HEK293 (cell line): Measurements from ENCODE around the gene AHCY.

Source experiments
- ATF2 ChIP-seq: fragments of 450-650 bp; formaldehyde crosslinking; IDR thresholded peaks from 2 replicates; pipeline ENCODE4 v1.5.1; 2016; ENCODE audit warnings: missing biosample characterization, missing genetic modification characterization, low read depth
- HOXD13 ChIP-seq: sonication (generic); formaldehyde crosslinking; IDR thresholded peaks from 2 replicates; pipeline ENCODE4 v1.8.0; 2022; ENCODE audit warnings: missing genetic modification reagents, borderline replicate concordance
- KLF9 ChIP-seq: fragments of 450-650 bp; formaldehyde crosslinking; IDR thresholded peaks from 2 replicates; pipeline ENCODE4 v1.5.1; 2016; ENCODE audit warnings: missing biosample characterization, missing genetic modification characterization, low read depth
- MYNN ChIP-seq: fragments of 450-650 bp; formaldehyde crosslinking; IDR thresholded peaks from 2 replicates; pipeline ENCODE4 v1.5.1; 2016; ENCODE audit warnings: missing biosample characterization, missing genetic modification characterization, borderline replicate concordance
- MZF1 ChIP-seq: fragments of 450-650 bp; formaldehyde crosslinking; IDR thresholded peaks from 2 replicates; pipeline ENCODE4 v1.5.1; 2017; ENCODE audit warnings: missing biosample characterization, missing genetic modification characterization, borderline replicate concordance
- OSR2 ChIP-seq: fragments of 450-650 bp; formaldehyde crosslinking; IDR thresholded peaks from 2 replicates; pipeline ENCODE4 v1.5.1; 2016; ENCODE audit warnings: missing biosample characterization, missing genetic modification characterization
- RBAK ChIP-seq: fragments of 450-650 bp; formaldehyde crosslinking; IDR thresholded peaks from 2 replicates; pipeline ENCODE4 v1.5.1; 2016; ENCODE audit warnings: missing biosample characterization, missing genetic modification characterization
- REPIN1 ChIP-seq: fragments of 450-650 bp; formaldehyde crosslinking; IDR thresholded peaks from 2 replicates; pipeline ENCODE4 v1.5.1; 2017; ENCODE audit warnings: missing biosample characterization, missing genetic modification characterization, low read depth
- ZBTB1 ChIP-seq: fragments of 450-650 bp; formaldehyde crosslinking; IDR thresholded peaks from 2 replicates; pipeline ENCODE4 v1.5.1; 2016; ENCODE audit warnings: missing biosample characterization, missing genetic modification characterization
- ZFP3 ChIP-seq: fragments of 450-650 bp; formaldehyde crosslinking; IDR thresholded peaks from 2 replicates; pipeline ENCODE4 v1.5.1; 2016; ENCODE audit warnings: low read depth, missing biosample characterization, missing genetic modification characterization
- ZNF184 ChIP-seq: fragments of 450-650 bp; IDR thresholded peaks from 2 replicates; pipeline ENCODE4 v1.5.1; 2018; ENCODE audit warnings: missing biosample characterization, mild to moderate bottlenecking, missing genetic modification characterization
- ZNF19 ChIP-seq: fragments of 450-650 bp; formaldehyde crosslinking; IDR thresholded peaks from 2 replicates; pipeline ENCODE4; 2016; ENCODE audit warnings: missing biosample characterization, missing genetic modification characterization, low read depth
- ZNF202 ChIP-seq: fragments of 450-650 bp; formaldehyde crosslinking; IDR thresholded peaks from 2 replicates; pipeline ENCODE4 v1.5.1; 2016; ENCODE audit warnings: missing biosample characterization, missing genetic modification characterization, borderline replicate concordance
- ZNF223 ChIP-seq: fragments of 450-650 bp; formaldehyde crosslinking; IDR thresholded peaks from 2 replicates; pipeline ENCODE4 v1.5.1; 2016; ENCODE audit warnings: missing biosample characterization, missing genetic modification characterization
- ZNF24 ChIP-seq: fragments of 450-650 bp; formaldehyde crosslinking; IDR thresholded peaks from 2 replicates; pipeline ENCODE4 v1.5.1; 2016; ENCODE audit warnings: missing biosample characterization, missing genetic modification characterization
- ZNF280C ChIP-seq: fragments of 450-650 bp; formaldehyde crosslinking; IDR thresholded peaks from 2 replicates; pipeline ENCODE4 v1.5.1; 2016; ENCODE audit warnings: missing biosample characterization, missing genetic modification characterization
- ZNF433 ChIP-seq: fragments of 450-650 bp; formaldehyde crosslinking; IDR thresholded peaks from 2 replicates; pipeline ENCODE4 v1.5.1; 2016; ENCODE audit warnings: missing biosample characterization, missing genetic modification characterization, low read depth
- ZNF473 ChIP-seq: fragments of 450-650 bp; formaldehyde crosslinking; IDR thresholded peaks from 2 replicates; pipeline ENCODE4 v1.5.1; 2017; ENCODE audit warnings: missing biosample characterization, missing genetic modification characterization
- ZNF530 ChIP-seq: fragments of 450-650 bp; formaldehyde crosslinking; IDR thresholded peaks from 2 replicates; pipeline ENCODE4 v1.5.1; 2016; ENCODE audit warnings: low read depth, missing biosample characterization, missing genetic modification characterization
- ZNF549 ChIP-seq: fragments of 450-650 bp; IDR thresholded peaks from 2 replicates; pipeline ENCODE4 v1.5.1; 2018; ENCODE audit warnings: missing biosample characterization, missing genetic modification characterization, mild to moderate bottlenecking, inconsistent platforms, moderate library complexity
- ZNF571 ChIP-seq: fragments of 450-650 bp; formaldehyde crosslinking; IDR thresholded peaks from 2 replicates; pipeline ENCODE4 v1.5.0; 2017; ENCODE audit warnings: missing biosample characterization, missing genetic modification characterization
- ZNF692 ChIP-seq: fragments of 450-650 bp; formaldehyde crosslinking; IDR thresholded peaks from 2 replicates; pipeline ENCODE4 v1.5.1; 2016; ENCODE audit warnings: missing biosample characterization, missing genetic modification characterization
- ZNF704 ChIP-seq: fragments of 450-650 bp; formaldehyde crosslinking; IDR thresholded peaks from 2 replicates; pipeline ENCODE4 v1.5.1; 2016; ENCODE audit warnings: missing biosample characterization, missing genetic modification characterization
- ZNF785 ChIP-seq: fragments of 450-650 bp; formaldehyde crosslinking; IDR thresholded peaks from 2 replicates; pipeline ENCODE4 v1.5.1; 2016; ENCODE audit warnings: missing biosample characterization, missing genetic modification characterization
- ZNF791 ChIP-seq: fragments of 450-650 bp; formaldehyde crosslinking; IDR thresholded peaks from 2 replicates; pipeline ENCODE4 v1.5.1; 2016; ENCODE audit warnings: missing biosample characterization, missing genetic modification characterization
- ZSCAN16 ChIP-seq: fragments of 450-650 bp; formaldehyde crosslinking; IDR thresholded peaks from 2 replicates; pipeline ENCODE4 v1.5.1; 2016; ENCODE audit warnings: missing biosample characterization, missing genetic modification characterization
- TF ChIP-seq, protein P1 (sequence below): fragments of 450-650 bp; formaldehyde crosslinking; IDR thresholded peaks from 2 replicates; pipeline ENCODE4 v1.5.1; 2016; ENCODE audit warnings: missing biosample characterization, missing genetic modification characterization
- TF ChIP-seq, protein P2 (sequence below): fragments of 450-650 bp; formaldehyde crosslinking; IDR thresholded peaks from 2 replicates; pipeline ENCODE4 v1.5.1; 2016; ENCODE audit warnings: missing biosample characterization, missing genetic modification characterization, low read depth

The AHCY gene

DNA sequence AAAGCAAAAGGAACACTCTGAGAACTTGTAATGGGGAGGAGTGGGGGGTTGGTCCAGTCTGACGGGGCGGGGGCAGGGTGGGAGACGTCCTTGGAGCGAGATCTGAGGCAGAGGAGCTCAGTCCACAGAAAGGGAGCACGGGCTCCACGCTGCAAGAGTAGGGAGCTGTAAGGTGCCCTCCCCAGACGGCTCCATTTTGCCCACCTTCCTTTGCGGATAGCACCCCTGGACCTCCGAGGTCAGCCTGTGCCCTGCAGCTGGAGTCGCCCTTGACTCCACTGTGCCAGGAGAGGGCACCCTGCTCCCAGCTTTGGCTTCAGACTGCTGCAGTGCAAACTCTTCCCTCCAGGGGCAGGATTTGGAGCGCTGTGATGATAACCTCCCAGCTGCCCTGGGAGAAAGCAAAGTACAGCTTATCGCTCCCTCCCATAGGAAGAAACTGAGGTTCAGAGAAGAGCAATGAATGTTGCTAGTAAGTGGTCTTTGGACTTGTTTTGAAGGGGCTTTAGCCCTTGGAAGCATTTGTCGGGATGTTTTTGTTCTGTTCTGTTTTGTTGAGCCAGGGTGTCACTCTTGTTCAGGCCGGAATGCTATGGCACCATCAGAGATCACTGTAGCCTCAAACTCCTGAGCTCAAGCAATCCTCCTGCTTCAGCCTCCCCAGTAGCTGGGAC is 9.5 kb upstream of the AHCY start (continued):
- no peak; the same call in 1 of the 2 replicates for TF ChIP-seq REPIN1 (tag by site-specific recombination)
- TF ChIP-seq ZBTB1 (tag by site-specific recombination): no peak
- no peak for TF ChIP-seq ZSCAN16 (tag by site-specific recombination)
- TF ChIP-seq ZNF24: 0 out of 2 replicates have a peak, but pooled peaks have one; percentile 41
- no peak for TF ChIP-seq ZNF530 (tag by site-specific recombination)
- no peak for TF ChIP-seq MYNN
- TF ChIP-seq ZNF692 (tag by site-specific recombination): no peak; the same call in 1 of the 2 replicates
- TF ChIP-seq ZNF19 (tag by site-specific recombination): no peak
- TF ChIP-seq, protein P1, sequence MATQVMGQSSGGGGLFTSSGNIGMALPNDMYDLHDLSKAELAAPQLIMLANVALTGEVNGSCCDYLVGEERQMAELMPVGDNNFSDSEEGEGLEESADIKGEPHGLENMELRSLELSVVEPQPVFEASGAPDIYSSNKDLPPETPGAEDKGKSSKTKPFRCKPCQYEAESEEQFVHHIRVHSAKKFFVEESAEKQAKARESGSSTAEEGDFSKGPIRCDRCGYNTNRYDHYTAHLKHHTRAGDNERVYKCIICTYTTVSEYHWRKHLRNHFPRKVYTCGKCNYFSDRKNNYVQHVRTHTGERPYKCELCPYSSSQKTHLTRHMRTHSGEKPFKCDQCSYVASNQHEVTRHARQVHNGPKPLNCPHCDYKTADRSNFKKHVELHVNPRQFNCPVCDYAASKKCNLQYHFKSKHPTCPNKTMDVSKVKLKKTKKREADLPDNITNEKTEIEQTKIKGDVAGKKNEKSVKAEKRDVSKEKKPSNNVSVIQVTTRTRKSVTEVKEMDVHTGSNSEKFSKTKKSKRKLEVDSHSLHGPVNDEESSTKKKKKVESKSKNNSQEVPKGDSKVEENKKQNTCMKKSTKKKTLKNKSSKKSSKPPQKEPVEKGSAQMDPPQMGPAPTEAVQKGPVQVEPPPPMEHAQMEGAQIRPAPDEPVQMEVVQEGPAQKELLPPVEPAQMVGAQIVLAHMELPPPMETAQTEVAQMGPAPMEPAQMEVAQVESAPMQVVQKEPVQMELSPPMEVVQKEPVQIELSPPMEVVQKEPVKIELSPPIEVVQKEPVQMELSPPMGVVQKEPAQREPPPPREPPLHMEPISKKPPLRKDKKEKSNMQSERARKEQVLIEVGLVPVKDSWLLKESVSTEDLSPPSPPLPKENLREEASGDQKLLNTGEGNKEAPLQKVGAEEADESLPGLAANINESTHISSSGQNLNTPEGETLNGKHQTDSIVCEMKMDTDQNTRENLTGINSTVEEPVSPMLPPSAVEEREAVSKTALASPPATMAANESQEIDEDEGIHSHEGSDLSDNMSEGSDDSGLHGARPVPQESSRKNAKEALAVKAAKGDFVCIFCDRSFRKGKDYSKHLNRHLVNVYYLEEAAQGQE (tag by site-specific recombination): no peak
- TF ChIP-seq ZNF223 (tag by site-specific recombination): no peak
- TF ChIP-seq ZNF785 (tag by site-specific recombination): no peak
- no peak for TF ChIP-seq ZNF433
- TF ChIP-seq, protein P2, sequence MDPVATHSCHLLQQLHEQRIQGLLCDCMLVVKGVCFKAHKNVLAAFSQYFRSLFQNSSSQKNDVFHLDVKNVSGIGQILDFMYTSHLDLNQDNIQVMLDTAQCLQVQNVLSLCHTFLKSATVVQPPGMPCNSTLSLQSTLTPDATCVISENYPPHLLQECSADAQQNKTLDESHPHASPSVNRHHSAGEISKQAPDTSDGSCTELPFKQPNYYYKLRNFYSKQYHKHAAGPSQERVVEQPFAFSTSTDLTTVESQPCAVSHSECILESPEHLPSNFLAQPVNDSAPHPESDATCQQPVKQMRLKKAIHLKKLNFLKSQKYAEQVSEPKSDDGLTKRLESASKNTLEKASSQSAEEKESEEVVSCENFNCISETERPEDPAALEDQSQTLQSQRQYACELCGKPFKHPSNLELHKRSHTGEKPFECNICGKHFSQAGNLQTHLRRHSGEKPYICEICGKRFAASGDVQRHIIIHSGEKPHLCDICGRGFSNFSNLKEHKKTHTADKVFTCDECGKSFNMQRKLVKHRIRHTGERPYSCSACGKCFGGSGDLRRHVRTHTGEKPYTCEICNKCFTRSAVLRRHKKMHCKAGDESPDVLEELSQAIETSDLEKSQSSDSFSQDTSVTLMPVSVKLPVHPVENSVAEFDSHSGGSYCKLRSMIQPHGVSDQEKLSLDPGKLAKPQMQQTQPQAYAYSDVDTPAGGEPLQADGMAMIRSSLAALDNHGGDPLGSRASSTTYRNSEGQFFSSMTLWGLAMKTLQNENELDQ (tag by site-specific recombination): no peak
- no peak for TF ChIP-seq ZNF704
- TF ChIP-seq ZFP3 (tag by site-specific recombination): no peak
- TF ChIP-seq ATF2 (tag by site-specific recombination): no peak
- TF ChIP-seq OSR2 (tag by site-specific recombination): no peak
- no peak for TF ChIP-seq MZF1 (tag by site-specific recombination)
- no peak for TF ChIP-seq ZNF571 (tag by site-specific recombination)
- TF ChIP-seq RBAK (tag by site-specific recombination): no peak
- no peak for TF ChIP-seq ZNF202
- TF ChIP-seq ZNF473 (tag by site-specific recombination): no peak
- no peak for TF ChIP-seq HOXD13 (CRISPR knock-in tag)
- no peak for TF ChIP-seq ZNF549
- no peak; the same call in 1 of the 2 replicates for TF ChIP-seq KLF9 (tag by site-specific recombination)
- no peak for TF ChIP-seq ZNF791 (tag by site-specific recombination)
- no peak for TF ChIP-seq ZNF280C
- peak; percentile 49; the same call in 1 of the 2 replicates for TF ChIP-seq ZNF184
